HG02678 (cell line): ENCODE data around the gene CERS4.
A peak's percentile ranks its signal among the peaks of the same experiment; 100 is the strongest.
"Not testable (repeated sequence)": the region's sequence is repeated elsewhere in the genome, so short reads cannot be mapped to it uniquely, and the experiment has no call there.

Experiments
- ATAC-seq: cut with Tn5 transposase; IDR thresholded peaks from one replicate; pipeline ENCODE4 v1.9.1; 2021; ENCODE audit warnings: mild to moderate bottlenecking, moderate library complexity; ENCODE audit not compliant: unreplicated experiment

Gene CERS4

DNA sequence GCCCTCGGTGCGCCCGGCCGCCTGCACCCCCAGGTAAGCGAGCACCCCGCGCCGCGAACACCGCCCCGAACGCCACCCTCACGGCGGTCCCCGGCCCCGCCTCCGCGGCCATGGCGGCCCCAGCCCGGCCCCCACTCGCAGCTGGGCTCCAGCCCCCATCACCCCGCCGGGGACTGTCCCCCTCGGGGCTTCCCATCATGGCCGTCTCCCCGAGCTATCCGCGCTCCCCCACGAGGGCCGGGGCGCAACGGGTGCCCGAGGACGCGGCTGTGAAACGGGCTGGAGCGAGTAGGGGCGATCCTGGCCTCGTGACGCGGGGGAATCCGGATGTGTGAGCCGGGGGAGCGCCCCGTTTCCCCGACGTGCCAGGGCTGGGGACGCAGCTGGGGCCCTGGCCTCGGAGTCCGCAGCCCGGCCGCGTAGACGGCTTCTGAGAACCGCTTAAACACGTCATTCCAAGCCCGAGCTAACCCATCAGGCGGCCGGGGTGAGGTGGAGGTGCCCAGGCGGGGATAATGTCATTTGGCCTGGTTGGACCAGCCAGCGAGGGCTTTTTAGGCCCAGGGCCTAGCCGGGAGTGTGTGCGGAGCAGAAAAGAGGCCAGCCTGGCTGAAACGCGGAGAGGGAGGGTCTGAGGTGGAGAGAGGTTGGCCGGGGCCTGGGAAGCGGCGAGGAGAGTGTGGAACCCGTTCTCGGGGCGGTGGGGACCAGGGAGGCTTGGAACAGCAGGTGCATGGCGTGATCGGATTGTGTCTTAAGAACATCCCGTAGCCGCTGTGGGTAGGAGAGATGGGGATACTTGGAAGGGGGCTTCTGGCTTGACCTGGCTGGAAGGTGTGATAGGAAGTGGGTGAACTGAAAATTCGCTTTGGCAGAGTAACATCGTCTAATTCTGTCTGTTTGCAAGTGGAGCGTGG is 550 bp downstream of the CERS4 start:
- ATAC-seq, result peak; percentile 72

DNA sequence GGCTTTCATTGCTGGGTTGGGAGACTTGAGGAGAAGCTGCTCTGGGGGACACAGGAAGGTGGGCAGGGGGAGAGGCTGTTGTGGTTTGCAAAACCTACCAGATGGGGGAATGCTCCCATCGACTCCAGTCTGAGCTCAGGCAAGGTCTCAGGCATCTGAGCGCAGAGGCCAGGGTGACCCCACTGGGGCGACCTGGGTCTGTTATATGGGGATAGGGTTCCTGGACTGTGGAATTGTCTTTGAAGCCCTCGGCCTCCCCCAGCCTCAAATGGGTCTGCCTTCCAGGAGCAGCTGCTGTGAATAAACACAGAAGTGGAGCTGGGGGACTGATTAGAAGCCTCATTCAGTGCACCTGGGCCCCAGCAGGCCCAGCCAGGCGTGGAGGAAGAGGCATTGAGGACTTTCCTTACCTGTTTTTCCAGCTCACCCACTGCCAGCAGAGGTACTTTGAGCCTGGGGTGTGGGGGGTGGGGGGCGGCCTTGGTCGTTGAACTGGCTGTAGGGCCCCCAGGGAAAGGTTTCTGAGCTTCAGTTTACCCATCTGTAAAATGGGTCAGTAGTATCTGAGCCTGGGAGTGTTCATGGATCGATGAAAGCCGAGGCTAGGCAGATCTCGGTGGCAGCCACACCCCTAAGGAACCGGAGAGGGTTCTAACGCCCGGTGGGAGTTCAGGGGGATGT is 1.4 kb downstream of the CERS4 start:
- no peak for ATAC-seq

DNA sequence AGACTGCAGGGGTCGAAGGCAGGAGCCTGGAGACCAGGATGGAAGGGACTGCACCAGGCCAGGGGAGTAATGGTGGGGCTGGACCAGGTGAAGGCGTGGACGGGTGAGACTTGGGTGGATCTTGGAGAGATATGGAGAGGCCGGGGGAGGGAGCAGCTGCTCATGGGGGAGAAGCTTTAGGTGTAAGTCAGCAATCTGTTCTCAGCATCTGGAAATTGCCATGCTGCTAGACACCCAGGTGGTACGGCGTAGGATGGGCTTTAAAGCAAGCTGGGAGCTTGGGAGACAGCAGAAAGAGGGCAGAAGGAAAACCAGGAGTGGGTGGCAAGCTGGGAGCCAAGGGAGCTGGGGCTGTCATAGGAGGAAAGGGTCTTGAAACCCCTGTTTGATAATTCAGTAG is 3.0 kb downstream of the CERS4 start:
- no peak for ATAC-seq

DNA sequence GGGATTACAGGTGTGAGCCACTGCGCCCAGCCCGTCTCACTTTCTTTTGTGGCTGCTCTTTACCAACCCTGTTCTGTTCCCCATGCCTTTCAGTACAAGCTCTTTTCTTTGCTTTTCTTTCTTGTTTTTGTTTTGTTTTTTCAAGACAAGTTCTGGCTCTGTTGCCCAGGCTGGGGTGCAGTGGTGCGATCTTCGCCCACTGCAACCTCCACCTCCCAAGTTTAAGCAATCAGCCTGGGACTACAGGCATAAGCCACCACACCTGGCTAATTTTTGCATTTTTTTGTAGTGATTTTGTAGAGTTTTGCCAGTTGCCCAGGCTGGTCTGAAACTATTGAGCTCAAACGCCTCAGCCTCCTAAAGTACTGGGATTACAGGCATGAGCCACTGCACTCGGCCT is 3.7 kb downstream of the CERS4 start:
- no peak for ATAC-seq

DNA sequence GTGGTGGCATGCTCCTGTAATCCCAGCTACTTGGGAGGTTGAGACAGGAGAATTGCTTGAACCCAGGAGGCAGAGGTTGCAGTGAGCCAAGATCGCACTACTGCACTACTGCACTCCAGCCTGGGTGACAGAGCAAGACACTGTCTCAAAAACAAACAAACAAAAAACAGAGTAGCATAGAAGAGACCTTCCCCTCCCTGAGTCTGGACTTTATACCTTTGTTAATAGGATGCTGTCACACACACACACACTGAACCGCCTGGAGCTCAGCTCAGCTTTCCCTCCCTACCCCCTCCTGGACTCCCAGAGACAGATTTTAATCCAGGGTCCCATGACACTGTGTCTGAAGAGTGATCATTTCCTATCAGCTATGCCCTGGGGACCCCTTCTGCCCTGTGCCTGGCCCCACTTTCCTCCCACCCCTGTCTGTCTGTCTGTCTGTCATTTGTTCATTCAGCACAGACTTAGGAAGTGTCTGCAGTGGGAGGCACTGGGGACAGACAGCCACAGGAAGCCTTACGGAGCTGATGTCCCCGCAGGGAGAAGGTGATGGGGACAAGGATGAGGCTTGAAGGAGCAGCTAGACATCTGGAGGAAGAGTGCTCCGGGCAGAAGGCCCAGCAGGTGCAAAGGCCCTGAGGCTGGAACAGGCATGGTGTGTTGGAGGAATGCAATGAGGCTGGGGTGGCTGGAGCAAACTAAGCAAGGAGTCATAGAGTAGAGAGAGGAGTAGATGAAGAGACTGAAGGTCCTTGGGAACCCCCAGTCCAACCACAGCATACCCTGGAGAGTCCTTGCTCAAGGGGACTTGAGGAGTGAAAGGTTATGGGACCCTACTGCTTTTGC is 4.9 kb downstream of the CERS4 start:
- ATAC-seq, result no peak

DNA sequence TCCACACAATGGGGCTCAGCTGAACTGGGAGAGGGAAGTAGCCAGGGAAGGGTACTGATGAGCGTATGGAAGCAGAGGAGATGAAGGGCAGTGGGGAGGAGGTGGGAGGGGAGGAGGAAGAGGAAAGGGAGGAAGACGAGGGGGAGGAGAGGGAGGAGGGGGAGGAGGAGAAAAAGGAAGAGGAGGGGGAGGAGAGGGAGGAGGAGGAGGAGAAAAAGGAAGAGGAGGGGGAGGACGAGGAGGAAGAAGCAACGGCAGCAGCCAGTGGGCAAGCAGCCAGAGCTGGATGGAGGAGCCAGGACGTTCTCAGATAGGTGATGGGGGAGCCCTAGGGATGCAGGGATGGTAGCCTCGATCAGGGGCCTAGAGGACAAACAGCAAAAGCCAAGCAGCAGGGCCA is 5.6 kb downstream of the CERS4 start:
- ATAC-seq, result no peak

DNA sequence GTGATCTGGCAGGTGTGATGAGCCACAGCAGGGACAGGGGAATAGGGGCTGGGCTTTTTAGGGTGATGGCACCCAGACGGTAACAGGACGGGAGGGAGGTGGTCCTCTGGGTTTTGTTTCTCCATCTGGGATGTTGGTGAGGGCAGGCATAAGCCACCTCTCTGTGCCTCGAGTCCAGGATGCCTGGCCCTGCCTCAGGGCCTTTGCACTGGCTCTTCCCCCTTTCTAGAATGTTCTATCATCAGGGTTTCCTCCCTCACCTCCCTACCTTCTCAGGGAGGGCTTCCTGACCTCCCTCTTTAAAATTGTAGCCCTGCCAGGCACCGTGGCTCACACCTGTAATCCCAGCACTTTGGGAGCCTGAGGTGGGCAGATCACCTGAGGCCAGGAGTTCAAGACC is 6.6 kb downstream of the CERS4 start:
- ATAC-seq, result no peak

DNA sequence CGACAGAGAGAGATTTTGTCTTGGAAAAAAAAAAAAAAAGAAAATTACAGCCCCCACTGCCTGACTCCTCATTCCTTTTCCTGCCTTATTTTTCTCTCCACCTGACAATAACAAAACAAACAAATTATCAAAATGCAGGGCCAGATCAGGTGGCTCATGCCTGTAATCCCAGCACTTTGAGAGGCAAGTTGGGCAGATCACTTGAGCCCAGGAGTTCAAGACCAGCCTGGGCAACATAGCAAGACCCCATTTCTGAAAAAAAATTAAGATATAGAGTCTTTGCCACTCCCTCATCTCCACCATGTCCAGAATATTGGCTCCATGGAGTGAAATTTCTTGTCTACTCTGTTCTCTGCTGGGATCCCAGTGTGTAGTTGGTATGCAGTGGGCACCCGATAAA is 7.2 kb downstream of the CERS4 start:
- no peak for ATAC-seq

DNA sequence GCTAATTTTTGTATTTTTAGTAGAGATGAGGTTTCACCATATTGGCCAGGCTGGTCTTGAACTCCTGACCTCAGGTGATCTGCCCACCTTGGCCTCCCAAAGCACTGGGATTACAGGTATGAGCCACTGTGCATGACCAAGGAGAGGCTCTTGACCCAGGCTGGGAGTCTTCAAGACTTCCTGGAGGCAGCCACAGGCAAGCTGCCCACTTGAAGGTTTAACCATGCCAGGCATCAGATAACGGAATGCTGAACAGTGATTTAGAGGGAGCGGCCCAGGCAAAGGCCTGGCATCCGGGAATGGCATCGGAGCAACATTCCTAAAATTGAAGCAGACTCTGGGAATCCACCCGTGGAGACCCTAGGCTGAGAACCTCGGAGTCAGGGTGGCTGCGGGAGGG is 9.0 kb downstream of the CERS4 start:
- not testable (repeated sequence) for ATAC-seq

DNA sequence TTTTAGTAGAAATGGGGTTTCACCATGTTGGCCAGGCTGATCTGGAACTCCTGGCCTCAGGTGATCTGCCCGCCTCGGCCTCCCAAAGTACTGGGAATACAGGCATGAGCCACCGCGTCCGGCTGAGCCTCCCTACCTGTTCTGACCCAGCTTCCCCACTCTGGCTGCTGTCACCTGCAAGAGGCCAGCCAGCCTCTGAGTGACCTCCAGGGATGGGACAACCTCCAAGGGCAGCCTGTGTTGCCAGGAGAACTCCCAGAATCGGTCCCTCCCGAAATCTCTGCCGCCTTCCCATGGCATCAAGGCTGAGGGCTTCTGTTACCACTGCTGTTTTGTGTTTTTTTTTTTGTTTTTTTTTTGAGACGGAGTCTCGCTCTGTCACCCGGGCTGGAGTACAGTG is 11.3 kb downstream of the CERS4 start:
- no peak for ATAC-seq

DNA sequence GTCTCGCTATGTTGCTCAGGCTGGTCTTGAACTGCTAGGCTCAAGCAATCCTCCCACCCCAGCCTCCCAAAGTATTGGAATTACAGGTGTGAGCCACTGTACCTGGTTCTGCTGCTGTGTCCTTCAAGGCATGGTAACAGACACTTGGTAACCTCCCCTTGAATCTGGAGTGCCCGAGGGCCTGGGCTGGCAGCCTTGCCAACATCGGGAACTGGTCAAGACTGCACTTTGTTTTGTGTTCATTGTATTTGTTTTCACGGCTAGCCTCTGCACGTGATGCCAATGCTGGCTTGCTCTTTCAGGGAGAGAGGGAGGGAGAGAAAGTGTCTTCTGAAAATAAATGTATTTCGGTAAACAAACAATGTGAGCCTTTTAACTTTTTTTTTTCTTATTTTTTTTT is 12.0 kb downstream of the CERS4 start:
- ATAC-seq, result no peak

DNA sequence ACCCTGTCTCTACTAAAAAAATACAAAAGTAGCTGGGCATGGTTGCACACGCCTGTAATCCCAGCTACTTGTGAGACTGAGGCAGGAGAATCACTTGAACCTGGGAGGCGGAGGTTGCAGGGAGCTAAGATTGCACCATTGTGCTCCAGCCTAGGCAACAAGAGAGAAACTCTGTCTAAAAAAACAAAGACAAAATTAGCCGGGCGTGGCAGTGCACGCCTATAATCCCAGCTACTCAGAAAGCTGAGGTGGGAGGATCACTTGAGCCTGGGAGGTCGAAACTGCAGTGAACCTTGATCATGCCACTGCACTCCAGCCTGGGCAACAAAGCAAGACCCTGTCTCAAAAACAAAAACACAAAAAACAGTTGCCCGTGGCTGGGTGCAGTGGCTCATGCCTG is 14.3 kb downstream of the CERS4 start:
- ATAC-seq, result not testable (repeated sequence)

DNA sequence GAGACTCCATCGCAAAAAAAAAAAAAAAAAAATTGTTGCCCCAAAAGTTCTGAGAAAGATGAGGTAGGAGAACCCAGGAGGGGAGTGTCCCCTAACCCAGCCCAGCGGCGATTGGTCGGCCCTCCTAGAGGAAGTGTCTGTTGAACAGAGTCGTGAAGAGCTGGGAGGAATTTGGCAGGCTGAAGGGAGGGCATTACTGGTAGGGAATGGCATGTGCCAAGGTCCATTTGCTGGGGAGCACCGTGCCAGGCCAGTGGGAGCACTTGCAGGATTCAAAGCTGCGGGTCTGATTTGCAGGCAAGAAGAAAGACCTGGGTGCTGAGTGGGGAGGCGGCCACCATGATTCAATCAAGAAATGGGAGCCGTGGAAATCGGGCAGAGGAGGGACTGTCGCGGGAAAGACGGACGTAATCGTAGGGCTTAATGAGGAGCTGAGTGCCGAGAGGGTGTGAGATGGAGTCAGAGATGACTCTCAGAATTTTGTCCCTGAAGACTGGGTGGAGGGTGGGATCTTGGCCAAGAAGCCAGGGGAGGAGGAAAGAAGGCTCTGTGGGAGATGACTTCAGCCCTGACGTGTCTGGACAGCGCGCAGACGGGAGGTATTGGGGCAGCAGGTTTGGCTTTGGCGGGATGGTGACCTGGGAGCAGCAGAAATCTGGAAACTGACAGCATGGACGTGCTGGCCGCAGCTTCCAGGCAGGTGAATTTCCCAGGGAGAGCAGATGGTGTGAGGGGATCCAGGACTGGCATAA is 15.4 kb downstream of the CERS4 start:
- no peak for ATAC-seq

DNA sequence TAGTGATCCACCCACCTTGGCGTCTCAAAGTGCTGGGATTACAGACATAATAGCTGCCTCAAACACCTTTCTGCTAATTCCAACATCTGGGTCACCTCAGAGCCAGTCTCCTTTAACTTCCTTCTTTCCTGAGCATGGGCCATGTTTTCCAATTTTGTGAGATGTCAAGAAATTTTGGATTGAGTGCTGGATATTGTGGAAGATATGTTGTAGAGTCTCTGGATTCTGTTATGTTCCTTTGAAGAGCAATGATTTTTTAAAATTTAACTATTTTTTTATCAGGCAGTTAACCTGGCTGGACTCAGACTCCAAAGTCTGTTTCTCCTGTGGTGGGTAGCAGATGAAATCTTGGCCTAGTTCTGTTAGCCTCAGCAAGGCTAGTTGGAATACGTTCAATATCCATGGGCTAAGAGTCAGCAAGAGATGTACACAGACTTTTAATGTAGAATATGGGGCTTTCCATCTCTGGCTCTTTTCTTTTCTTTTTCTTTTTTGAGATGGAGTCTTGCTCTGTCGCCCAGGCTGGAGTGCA is 22.0 kb downstream of the CERS4 start:
- ATAC-seq, result no peak

DNA sequence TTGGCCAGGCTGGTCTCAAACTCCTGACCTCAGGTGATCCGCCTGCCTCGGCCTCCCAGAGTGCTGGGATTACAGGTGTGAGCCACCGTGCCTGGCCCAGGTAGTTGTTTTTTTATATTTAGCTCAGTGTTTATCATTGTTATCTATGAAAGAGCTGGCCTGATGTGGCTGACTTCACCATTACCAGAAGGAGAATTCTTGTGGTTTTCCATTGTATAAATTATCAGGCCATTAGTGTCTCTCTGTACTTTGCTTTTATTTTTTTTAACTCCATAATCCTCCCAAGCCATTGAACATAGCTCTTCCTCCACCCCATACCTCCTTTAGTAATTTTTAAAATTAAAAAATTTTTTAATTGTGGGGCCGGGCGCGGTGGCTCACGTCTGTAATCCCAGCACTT is 24.2 kb downstream of the CERS4 start:
- ATAC-seq, result no peak

DNA sequence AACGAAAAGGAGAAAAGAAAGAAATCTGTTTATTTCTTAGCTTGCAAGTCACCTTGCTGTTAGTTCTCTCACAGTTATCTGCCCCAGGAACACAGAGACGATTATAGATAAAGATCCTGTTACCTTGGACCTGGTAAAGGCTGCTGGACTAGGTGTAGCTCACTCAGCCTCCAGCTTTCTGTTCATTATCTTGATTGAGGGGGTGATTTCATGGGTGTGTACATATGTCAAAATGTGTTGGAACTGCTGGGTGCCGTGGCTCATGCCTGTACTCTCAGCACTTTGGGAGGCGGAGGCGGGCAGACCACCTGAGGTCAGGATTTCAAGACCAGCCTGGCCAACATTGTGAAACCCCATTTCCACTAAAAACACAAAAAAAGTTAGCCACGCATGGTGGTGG is 27.9 kb downstream of the CERS4 start:
- no peak for ATAC-seq

DNA sequence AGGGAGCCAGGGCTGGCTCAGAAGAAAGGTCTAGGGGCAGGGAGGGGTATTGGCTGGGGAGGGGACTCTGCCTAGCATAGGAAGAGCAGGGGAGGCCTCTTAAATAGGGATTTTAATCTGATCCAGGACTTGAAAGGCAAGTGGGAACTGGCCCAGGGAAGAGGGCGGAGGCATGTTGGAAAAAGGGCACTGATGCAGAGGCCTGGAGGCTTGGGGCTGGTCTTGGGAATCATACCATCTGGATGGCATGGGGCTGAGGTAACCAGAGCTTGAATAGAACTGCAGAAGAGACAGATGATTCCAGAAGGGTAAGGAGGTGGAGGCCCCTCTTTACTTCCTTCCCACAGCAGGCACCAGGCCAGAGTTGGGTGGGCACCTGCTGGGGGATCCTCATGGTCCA is 29.1 kb downstream of the CERS4 start:
- ATAC-seq, result no peak

DNA sequence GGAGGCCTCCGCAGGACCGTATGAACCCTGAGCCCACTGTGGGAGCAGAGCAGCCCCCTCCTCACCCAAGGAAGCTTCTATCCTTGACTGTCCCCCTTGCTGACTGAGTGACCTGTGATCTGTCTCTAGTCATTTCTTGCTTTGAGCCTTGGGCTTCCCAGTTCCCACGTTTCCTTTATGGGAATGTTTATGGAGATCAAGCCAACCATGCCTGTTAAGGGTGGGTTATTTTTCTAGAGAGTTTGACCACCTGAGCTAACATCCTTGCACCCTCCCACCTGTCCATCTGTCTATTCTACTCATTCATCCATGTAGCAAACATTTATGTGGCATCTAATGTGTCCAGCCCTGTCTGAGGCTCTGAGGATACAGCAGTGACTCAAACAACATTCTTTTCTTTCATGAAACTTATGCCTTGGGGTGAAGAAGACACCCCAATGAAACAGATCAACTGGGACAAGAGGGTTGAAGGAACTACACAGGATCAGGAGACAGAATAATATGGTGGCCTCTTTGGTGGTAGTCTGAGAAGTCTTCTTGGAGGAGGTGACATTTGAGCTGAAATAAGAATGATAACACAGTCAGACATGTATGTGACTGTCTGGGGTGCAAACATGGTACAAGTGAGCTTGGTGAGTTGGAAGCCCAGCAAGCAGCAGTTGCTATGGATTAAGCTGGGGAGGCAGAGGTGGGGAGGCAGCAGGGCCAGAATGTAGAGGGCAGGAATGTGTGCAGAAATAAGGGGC is 30.5 kb downstream of the CERS4 start:
- peak; percentile 16 for ATAC-seq

DNA sequence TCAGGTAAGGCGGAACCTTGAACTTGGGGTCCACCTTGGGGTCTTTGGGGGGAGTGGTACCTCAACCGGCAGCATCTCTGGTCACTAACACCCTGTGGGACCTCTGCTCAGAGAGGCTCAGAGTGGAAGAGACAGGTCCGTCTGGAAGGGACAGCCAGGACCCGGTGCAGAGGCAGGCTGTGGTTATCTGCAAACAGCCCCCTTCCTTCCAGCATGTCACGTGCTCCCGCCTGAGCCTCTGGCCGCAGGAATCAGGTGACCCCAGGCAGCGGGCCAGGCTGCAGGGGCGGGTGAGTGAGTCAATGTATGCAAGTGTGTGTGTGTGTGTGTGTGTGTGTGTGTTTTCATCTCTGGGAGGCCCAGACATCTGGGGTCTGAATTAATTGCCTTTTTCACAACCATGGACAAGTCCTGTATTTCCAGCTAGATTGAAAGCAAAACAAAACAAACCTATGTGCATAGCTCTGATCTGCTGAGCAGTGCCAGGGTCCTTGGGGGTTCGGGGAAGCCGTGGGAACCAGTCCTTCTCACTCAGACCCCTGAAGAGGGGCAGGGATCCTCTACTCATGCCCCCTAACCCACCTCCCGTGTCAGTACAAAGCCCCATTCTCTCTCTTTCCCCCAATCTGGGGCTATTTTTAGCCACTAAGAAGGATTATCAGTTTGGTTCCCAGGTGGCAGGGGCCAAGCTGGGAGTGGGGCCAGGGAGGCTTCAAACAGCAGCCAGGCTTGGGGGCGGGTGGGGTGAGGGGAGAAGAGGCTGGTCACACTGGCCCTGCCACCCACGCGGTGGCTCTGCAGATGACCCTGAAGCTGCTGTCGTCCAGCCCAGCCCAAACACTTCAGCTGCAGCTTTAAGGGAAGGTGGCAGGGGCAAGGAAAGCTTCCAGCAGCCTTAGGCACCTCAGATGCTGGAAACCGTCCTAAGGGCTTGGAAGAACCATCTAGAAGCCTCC is 31.4 kb downstream of the CERS4 start:
- ATAC-seq, result peak; percentile 84
